GM19438 (cell line): ENCODE results near the gene ZSWIM5.
"Not testable (repeated sequence)": the region's sequence is repeated elsewhere in the genome, so short reads cannot be mapped to it uniquely, and the experiment has no call there.

Source experiments
- ATAC-seq: cut with Tn5 transposase; IDR thresholded peaks from one replicate; pipeline ENCODE4 v1.9.1; 2021; ENCODE audit warnings: low read depth; ENCODE audit not compliant: unreplicated experiment

ZSWIM5 gene

DNA sequence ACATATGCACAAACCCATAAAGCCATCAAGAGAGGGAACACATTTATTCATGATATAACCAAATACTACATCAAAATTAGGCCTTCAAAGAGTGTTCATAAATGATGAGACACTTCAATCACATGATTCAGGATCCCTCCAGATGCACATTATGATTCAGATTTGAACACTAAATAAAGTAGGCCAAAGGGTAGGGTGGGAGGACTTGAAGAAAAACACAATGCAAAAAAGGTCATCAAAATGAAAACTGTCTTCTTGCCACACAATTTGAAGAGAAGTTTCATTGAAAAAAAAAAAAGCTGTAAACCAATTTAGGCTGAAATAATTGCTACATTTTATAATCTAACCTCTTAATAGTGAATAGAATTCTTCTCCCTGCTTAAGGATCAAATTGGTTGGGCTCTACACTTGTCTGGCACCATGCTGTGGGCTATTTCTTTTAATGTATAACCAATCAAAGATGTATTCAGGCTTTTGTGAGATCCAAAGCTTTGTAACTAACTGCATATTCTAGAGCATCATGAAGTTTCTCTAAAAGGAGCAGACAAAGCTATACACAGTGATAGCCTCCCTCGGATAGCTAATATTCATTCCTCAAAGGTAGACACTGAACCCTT lies 58.1 kb downstream of the ZSWIM5 start:
- ATAC-seq: no peak

DNA sequence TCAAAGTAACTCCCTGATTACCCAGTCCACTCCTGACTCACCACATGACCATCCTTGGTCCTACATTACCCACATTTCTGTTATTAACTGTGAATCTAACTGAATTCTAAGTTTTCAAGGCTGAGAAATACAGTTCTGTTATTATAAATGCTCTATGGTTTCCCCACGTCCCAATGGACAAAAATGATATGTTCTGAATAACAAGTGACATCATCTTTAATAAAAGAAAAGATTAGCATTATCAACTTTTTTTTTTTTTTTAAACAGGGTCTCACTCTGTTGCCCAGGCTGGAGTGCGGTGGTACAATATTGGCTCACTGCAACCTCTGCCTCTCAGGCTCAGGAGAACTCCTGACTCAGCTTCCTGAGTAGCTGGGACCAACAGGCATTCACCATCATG lies 59.6 kb downstream of the ZSWIM5 start:
- no peak for ATAC-seq

DNA sequence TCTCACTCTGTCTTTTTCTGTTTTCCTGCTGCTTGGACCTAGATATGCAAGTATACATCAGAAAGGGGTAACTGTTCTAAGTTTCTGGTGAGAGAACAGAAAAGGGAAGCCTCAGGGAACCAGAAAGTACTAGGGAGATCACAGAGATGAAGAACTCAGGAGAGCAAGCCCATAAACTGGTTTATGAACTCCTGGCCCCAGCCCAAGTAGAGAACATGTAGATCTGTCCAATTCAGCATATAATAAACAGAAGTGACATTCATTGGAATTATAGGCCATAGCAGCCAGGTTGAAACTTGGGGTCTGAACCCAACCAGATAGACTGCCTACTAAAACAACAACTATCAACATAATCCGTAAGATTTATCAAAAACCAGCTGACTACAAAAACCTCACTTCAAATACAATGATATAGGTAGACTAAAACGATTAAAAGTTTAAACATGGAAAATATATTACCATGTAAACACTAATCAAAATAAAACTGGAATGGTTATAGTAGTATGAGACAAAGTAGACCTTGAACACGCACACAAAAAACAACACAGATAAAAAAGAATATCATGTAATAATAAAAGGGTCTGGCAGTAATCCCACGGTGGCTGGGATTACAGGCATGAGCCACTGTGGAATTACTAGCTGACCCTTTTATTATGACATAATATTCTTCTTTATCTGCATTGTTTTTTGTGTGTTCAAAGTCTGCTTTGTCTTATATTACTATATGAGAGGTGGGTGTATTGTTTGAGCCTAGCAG lies 65.0 kb downstream of the ZSWIM5 start:
- no peak for ATAC-seq

DNA sequence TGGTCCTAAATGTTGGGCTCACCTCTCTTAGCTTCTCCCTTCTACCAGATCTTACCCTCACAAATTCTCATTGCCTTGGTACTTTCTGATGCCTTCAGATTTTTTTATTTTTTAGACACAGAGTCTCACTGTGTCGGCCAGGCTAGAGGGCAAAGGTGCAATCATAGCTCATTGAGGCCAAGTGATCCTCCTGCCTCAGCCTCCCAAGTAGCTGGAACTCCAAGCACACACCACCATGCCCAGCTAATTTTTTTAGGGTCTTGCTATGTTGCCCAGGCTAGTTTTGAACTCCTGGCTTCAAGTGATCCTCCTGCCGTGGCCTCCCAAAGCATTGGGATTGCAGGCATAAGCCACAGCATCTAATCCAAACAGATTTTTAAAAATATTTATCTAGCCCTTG lies 69.4 kb downstream of the ZSWIM5 start:
- ATAC-seq: no peak

DNA sequence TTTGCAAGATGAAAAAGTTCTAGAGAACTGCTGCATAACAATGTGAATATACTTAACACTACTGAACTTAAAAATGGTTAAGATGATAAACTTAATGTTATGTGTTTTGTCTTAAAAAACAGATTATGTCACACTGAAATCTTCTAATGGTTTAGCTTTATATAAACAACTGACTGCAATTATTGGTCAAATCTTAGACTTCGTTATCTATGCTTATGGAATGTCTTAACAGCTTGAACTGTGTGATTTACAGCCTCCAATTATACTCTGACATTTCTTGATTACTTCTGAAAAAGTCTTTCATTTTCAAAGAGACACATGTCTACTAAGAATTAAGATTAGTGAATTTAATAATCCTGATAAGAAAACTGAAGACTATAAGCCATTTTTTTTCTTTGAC lies 71.1 kb downstream of the ZSWIM5 start:
- ATAC-seq: no peak

DNA sequence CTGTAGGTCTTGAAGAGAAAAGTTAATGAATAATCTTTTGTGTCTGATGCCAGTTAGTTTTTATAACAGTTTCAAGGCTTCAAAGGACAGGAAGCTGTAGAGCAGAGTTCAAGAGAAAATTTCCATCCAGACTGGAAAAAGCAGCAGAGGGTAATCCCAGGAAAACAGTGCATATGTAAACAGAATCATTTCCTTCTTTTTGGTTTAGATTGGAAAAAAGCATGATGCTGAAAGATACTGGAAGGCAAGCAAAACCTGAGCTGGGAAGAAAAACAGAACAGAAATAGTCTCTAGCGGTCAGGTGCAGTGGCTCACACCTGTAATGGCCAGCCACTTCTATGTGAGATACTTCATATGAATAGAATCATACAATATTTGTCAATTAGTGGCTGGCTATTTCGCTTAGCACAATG lies 71.9 kb downstream of the ZSWIM5 start:
- ATAC-seq: no peak

DNA sequence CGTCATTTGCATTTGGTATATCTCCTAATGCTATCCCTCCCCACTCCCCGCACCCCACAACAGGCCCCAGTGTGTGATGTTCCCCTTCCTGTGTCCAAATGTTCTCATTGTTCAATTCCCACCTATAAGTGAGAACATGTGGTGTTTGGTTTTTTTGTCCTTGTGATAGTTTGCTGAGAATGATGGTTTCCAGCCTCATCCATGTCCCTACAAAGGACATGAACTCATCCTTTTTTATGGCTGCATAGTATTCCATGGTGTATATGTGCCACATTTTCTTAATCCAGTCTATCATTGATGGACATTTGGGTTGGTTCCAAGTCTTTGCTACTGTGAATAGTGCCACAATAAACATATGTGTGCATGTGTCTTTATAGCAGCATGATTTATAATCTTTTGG lies 73.7 kb downstream of the ZSWIM5 start:
- not testable (repeated sequence) for ATAC-seq

DNA sequence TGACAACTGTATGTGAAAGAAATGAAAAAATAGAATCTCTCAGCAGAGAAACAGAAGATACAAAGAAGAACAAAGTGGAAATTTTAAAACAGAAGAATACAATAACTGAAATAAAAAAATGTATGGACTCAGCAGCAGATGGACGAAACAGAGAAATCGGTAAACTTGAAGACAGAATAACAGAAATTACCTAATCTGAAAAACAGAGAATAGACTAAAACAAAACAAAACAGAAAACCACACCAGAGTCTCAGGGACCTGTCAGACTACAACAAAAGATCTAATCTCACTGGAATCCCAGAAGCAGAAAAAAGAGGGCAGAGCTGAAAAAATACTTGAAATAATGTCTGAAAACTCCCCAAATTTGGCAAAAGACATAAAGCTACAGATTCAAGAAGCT lies 83.0 kb downstream of the ZSWIM5 start:
- ATAC-seq: no peak

DNA sequence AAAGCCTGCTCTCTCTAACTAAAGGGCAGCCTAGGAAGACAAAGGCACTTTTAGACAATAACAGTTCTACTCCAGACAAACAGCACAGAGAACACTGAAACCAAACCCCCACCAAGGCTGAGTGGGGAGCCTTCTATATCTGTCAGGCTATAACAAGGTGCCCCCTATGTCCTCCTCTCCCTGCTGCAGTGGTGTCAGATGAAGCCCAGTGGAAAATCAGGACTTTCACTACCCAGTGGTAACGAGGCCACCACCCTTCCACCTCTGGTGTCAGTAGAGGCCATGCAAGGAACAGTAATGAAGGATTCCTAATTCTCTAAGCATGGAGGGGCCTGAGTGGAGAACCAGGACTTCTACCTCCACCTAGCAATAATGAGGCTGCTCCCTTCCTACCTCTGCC lies 83.7 kb downstream of the ZSWIM5 start:
- no peak for ATAC-seq

DNA sequence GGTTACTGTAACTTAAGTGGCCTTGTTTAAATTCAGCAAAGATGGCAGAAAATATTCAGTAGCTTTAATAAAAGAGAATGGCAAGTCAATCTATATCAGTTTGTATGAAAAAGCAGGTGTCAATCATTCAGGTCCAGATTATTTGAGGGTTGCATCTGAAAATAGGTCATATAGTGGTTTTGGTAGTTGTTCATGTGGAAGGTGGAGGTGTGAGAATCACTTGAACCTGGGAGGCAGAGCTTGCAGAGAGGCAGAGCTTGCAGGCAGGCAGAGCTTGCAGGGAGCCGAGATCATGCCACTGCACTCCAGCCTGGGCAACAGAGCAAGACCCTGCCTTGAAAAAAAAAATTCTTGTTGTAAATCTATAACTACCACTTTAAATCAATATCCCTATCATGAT lies 88.6 kb downstream of the ZSWIM5 start:
- no peak for ATAC-seq

DNA sequence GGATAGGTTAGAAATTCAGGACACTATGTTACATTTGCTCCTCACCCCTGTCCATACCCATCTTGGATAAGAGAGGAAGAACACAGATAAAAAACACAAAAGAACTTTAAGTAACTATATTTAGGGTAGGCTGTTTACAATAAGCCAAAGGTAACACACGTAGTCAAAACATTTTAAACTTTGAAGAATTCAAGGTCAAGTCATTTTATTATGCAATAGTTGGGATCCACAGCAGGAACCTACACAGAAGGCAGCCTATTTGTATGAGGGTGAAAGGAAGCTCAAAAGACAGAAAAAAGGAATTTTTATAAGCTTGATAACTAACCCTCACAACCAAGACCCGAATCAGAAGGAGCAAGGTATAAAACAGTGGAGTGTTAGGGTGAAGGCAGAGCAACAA lies 89.6 kb downstream of the ZSWIM5 start:
- ATAC-seq: no peak

DNA sequence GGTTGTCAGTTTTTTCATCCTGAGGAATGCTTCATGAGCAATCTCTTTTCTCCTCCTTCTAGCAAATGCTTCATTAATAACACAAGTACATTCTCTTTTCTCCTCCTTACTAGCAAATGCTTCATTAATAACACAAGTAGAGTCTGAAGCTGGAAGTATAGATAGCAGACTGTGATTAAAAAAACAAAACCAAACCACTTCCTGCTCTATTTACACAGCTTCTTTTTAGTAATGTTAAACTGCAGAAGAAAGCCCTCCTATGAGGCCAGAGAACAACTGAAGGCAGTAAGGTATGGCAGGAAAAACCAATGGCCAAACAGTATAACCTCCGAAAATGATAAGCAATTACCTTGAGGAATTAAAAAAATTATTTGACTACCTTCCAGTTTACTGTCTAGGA lies 90.1 kb downstream of the ZSWIM5 start:
- no peak for ATAC-seq

DNA sequence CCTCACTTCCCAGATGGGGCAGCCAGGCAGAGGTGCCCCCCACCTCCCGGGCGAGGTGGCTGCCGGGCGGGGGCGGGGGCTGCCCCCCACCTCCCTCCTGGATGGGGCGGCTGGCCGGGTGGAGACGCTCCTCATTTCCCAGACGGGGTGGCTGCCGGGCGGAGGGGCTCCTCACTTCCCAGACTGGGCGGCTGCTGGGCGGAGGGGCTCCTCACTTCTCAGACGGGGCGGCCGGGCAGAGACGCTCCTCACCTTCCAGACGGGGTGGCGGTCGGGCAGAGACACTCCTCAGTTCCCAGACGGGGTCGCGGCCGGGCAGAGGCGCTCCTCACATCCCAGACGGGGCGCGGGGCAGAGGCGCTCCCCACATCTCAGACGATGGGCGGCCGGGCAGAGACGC lies 91.2 kb downstream of the ZSWIM5 start:
- not testable (repeated sequence) for ATAC-seq

DNA sequence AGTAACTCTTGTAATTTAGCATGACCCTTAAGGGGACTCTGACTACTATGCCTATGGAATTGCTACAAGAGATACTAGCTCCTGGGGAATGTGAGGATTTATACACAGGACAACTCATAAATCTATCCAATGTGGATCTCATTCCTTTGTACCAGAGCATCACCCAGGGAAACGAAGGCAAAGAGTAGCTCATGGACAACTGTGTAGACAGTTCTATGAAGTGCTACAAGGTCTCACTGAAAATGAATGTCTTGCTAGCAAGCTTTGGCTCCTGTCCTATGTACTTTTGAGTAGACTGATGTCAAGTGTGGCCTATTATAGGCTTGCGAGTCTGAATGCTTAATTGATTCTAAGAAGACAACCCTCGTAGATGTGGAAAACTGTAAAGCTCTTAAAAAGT lies 93.7 kb downstream of the ZSWIM5 start:
- no peak for ATAC-seq

DNA sequence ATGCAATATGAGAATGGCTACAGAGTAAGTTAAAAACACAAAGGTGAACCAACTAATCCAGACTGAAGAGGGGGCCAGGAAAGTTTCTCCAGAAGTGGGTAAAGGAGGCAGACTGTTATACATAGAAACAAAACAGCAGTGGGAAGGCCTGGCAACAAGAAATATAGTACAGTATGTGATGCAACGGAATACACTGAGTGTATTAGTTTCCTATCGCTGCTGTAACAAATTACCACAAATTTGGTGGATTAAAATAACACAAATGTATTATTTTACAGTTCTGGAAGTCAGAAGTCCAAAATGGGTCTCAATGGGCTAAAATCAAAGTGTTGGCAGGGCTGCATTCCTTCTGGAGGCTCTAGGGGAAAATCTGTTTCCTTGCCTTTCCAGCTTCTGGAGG lies 95.2 kb downstream of the ZSWIM5 start:
- no peak for ATAC-seq

DNA sequence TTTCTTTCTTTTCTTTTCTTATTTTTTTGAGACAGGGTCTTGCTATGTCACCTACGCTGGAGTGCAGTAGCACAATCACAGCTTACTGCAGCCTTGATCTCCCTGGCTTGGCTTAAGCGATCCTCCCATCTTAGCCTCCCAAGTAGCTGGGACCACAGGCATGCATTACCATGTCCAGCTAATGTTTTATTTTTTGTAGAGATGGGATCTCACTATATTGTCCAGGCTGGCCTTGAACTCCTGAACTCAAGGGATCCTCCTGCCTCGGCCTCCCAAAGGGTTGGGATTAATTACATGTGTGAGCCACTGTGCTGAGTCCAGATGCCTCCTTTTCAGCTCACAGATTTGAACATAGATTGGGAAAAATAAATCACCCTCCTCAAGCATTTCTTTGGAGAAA lies 98.6 kb downstream of the ZSWIM5 start:
- no peak for ATAC-seq

DNA sequence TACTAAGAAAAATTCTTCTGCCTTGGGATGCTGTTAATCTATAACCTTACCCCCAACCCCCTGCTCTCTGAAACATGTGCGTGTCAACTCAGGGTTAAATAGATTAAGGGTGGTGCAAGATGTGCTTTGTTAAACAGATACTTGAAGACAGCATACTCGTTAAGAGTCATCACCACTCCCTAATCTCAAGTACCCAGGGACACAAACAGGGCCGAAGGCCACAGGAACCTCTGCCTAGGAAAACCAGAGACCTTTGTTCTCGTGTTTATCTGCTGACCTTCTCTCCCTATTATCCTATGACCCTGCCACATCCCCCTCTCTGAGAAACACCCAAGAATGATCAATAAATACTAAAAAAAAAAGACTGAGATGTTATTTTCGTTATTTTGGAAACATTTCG lies 99.5 kb downstream of the ZSWIM5 start:
- not testable (repeated sequence) for ATAC-seq

DNA sequence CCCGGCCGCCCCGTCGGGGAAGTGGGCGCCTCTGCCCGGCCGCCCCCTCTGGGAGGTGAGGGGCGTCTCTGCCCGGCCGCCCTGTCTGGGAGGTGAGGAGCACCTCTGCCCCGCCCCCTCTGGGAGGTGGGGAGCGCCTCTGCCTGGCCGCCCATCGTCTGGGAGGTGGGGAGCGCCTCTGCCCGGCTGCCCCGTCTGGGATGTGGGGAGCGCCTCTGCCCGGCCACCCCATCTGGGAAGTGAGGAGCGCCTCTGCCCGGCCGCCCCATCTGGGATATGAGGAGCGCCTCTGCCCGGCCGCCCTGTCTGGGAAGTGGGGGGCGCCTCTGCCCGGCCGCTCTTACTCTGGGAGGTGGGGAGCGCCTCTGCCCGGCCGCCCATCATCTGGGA lies 100.3 kb downstream of the ZSWIM5 start:
- ATAC-seq: not testable (repeated sequence)

DNA sequence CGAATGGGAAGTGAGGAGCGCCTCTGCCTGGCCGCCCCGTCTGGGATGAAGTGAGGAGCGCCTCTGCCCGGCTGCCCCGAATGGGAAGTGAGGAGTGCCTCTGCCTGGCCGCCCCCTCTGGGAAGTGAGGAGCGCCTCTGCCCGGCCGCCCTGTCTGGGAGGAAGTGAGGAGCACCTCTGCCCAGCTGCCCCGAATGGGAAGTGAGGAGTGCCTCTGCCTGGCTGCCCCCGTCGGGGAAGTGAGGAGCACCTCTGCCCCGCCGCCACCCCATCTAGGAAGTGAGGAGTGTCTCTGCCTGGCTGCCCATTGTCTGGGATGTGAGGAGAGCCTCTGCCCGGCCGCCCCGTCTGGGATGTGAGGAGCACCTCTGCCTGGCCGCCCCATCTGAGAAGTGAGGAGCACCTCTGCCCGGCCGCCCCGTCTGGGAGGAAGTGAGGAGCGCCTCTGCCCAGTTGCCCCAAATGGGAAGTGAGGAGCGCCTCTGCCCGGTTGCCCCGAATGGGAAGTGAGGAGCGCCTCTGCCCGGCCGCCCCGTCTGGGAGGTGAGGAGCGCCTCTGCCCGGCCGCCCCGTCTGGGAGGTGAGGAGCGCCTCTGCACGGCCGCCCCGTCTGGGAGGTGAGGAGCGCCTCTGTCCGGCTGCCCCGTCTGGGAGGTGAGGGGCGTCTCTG lies 100.8 kb downstream of the ZSWIM5 start:
- not testable (repeated sequence) for ATAC-seq

DNA sequence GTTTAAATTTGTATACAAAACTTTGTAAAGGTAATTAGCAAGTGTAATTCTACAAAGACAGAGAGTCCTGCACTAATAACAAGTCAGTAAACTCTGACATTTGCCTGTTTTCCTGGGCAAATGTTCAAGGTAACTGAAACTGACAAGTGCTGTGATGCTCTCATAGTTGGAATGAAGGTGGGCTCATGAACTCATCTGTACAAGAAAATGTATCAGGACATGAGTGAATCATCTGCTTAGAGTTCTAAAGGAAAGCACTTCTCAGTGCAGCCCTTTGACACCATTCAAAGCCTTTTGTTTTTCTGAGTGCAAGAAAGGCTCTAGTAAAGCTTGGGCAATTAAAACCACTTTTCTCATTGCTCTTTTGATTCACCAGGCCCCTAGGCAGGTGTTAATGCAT lies 102.9 kb downstream of the ZSWIM5 start:
- no peak for ATAC-seq

DNA sequence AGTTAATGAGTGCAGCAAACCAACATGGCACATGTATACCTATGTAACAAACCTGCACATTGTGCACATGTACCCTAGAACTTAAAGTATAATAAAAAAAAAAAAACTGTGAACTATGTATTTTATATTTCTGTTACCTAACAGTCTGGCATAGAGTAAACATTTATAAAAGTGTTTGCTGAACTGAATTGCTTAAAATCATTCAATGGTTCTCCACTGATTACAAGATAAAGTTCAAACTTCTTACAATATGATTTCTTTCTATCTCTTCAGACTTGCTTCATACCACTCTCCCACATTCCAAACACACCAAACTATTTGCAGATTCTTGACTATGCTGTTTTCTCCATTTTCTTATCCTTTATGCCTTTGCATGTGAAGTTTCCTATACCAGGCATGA lies 104.5 kb downstream of the ZSWIM5 start:
- ATAC-seq: no peak

DNA sequence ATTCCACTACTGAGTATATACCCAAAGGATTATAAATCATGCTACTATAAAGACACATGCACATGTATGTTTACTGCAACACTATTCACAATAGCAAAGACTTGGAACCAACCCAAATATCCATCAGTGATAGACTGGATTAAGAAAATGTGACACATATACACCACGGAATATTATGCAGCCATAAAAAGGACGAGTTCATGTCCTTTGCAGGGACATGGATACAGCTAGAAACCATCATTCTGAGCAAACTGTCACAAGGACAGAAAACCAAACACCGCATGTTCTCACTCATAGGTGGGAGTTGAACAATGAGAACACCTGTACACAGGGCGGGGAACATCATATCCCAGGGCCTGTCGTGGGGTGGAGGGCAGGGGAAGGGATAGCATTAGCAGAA lies 104.9 kb downstream of the ZSWIM5 start:
- not testable (repeated sequence) for ATAC-seq
